Measurements from ENCODE around the gene DEPDC7.

Gene DEPDC7

DNA sequence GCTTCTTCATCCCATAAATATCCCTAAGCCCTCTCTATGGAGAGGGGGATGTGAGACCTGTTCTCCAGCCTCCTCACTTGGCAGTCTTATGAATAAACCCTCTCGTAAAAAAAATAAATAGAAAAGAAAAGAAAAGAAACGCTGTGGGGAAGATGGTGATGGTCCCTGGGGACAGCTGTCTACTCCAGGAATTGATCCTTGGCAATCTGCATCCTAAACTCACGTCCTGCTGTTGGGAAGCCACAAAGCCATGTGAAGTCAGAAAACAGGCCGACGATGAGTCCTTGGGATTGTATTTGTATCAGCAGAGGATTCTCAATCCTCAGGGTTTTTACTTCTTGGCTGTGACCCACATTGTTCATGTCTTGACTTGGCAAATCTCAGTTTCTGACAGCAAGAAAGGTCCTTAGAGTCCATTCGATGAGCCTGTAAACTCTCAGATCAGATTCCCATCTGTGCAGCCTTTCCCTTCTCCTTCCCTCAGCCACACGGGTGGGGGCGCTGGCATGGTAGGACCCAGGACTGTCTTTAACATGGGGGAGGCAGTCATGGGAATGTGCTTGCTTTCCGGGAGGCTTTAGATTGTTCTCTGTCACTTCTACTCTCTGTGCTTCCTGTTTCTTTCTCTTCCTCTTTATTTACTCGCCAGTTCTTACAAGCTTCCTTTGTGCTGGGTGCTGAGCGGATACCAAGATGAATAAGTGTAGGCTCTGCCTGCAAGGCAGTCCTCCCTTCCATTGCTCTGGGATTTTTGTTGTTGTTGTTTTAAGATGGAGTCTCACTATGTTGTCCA is 48.6 kb downstream of the DEPDC7 start:
- no peak overlapping the region for H3K27ac ChIP-seq
- TF ChIP-seq, protein P1, sequence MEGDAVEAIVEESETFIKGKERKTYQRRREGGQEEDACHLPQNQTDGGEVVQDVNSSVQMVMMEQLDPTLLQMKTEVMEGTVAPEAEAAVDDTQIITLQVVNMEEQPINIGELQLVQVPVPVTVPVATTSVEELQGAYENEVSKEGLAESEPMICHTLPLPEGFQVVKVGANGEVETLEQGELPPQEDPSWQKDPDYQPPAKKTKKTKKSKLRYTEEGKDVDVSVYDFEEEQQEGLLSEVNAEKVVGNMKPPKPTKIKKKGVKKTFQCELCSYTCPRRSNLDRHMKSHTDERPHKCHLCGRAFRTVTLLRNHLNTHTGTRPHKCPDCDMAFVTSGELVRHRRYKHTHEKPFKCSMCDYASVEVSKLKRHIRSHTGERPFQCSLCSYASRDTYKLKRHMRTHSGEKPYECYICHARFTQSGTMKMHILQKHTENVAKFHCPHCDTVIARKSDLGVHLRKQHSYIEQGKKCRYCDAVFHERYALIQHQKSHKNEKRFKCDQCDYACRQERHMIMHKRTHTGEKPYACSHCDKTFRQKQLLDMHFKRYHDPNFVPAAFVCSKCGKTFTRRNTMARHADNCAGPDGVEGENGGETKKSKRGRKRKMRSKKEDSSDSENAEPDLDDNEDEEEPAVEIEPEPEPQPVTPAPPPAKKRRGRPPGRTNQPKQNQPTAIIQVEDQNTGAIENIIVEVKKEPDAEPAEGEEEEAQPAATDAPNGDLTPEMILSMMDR (IDR thresholded peaks at IDR 0.05), result no peak
- TF ChIP-seq ZFX (IDR thresholded peaks at IDR 0.05; ENCODE audit: borderline replicate concordance), result no peak

DNA sequence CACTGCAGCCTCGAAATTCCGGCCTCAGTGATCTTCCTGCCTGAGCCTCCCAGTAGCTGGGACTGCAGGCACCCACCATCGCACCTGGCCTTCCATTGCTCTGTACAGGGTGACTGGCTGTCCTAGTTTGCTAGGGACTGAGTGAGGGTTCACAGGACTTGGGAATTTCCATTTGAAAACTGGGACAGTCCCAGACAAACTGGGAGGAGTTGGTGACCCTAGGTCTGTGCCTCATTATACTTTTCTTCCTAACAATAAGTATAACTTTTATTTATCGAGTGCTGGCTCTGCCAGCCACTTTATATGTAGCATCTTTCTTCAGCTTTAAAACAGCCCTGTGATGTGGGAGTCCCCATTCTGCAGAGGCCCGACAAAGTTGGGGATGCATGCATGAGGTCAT is 49.2 kb downstream of the DEPDC7 start:
- TF ChIP-seq ZFX (IDR thresholded peaks at IDR 0.05; ENCODE audit: borderline replicate concordance), result no peak
- TF ChIP-seq, protein P1 (IDR thresholded peaks at IDR 0.05), result no peak
- H3K27ac ChIP-seq, result no peak overlapping the region

DNA sequence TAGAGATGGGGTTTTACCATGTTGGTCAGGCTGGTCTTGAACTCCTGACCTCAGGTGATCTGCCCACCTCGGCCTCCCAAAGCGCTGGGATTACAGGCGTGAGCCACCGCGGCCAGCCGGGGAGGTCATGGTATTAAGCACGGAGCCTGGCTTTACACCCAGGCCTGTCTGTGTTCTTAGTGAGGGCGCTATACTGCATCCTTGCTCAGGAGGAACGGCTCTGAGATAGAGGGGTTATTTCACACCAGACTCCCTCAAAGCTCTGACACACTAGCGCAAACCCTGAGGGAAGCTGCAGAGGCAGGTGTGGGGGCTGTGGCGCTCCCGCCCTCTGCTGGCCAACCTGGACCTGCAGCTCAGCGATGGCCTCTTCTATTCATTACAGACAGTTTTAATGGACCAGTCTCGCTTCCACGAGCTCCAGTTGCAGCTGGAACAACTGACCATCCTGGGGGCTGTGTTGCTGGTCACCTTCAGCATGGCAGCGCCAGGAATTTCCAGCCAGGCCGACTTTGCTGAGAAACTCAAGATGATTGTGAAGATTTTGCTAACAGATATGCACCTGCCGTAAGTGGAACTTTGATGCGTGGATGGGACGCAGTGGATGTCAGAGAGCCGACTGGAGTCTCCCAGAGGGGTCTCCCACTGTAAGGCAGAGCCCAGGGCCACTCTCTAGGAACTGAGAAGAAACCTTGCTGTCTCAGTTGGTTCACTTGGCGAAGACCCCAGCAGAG is 49.9 kb downstream of the DEPDC7 start:
- TF ChIP-seq, protein P1 (IDR thresholded peaks at IDR 0.05), result peak; percentile 95
- no peak for TF ChIP-seq ZFX (IDR thresholded peaks at IDR 0.05; ENCODE audit: borderline replicate concordance)
- no peak overlapping the region for H3K27ac ChIP-seq

DNA sequence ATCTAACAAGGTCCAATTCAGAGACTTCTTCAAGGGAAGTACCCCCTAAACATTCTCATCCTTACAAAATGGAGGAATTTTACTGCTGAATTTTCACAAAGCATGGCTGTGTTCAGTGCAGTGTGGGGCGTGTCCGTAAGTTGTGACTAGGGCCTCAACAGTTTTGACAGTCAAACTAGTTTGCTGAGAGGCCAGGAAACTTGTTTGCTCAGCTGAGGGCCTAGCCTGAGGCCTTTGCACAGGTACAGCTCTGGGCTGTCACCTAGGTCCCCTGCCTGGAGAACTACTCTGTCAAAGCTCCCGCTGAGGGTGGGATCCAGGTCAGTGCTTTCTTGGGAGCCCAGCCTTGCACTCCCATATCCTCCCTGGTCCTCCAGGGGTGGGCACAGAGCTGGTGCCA is 51.6 kb downstream of the DEPDC7 start:
- H3K27ac ChIP-seq, result no peak overlapping the region
- TF ChIP-seq ZFX (IDR thresholded peaks at IDR 0.05; ENCODE audit: borderline replicate concordance), result no peak
- TF ChIP-seq, protein P1 (IDR thresholded peaks at IDR 0.05), result no peak

DNA sequence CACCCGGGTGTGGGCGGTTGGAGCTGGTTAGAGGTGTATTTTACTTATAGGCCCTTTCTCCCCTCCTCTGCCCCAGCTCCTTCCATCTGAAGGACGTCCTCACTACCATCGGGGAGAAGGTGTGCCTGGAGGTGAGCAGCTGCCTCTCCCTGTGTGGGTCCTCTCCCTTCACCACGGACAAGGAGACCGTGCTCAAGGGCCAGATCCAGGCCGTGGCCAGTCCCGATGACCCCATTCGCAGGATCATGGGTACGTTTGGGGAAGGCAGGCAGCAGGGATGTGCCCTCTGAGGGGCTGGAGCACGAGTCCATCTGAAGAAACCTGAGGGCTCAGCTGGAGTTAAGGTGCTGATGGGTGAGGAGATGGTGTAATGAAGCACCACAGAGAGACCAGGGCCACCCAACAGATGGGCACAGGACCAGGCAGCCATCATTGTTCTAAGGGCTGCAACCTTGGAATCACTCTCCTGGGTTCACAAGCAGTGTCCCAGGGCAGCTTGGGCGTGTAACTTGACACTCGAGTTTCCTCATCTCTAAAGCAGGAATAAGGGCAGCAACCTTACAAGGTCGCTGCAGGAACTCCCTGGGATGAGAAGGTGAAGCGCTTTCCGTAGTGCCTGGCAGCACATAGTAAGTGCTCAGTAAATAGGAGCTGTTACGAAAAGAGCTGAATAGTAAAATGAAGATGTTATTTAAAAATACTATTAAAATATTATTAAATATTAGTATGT is 53.1 kb downstream of the DEPDC7 start:
- TF ChIP-seq, protein P1 (IDR thresholded peaks at IDR 0.05), result no peak
- no peak for TF ChIP-seq ZFX (IDR thresholded peaks at IDR 0.05; ENCODE audit: borderline replicate concordance)
- H3K27ac ChIP-seq, result no peak overlapping the region

DNA sequence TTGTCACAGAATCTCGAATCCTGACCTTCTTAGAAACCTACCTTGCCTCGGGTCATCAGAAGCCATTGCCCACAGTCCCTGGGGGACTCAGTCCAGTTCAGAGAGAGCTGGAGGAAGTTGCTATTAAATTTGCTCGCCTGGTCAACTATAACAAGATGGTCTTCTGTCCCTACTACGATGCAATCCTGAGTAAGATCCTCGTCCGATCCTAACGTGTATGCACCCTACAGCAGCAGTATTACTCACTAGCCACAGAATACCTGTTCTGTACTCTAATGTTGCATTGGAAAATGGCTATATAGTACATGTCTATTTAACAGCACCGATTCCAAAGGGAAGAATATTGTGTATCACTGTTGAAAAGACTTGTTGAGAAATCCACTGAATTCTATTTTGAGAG is 56.8 kb downstream of the DEPDC7 start:
- no peak for TF ChIP-seq ZFX (IDR thresholded peaks at IDR 0.05; ENCODE audit: borderline replicate concordance)
- TF ChIP-seq, protein P1 (IDR thresholded peaks at IDR 0.05), result no peak
- no peak overlapping the region for H3K27ac ChIP-seq
